Astrocyte (in vitro differentiated cells and primary cell): ENCODE results near the gene DNASE1L3. TPM values are rescaled to one million over a fixed set of nuclear protein-coding genes. Genes with fewer than 3 reads are reported as not detected.
A peak's percentile ranks its signal among the peaks of the same experiment; 100 is the strongest.

Experiments used
- DNase-seq: peaks from one replicate; pipeline ENCODE4 v3.0.0-alpha.2; 2010; ENCODE audit warnings: low read depth
- FAIRE-seq: peaks from 2 replicates; lab custom pipeline; 2011; peaks lifted over from hg19 to GRCh38; lab: Jason Lieb, UNC
- H2AFZ ChIP-seq: 2 replicates; pipeline ENCODE4 v1.6.0; 2012; ENCODE audit warnings: low read depth, low read length, inconsistent platforms
- H3K27ac ChIP-seq: 2 replicates; pipeline ENCODE4 v1.5.1; 2011; ENCODE audit warnings: low read depth, low read length, inconsistent platforms
- H3K27me3 ChIP-seq: 2 replicates; pipeline ENCODE4 v1.6.0; 2011; ENCODE audit warnings: low read length, inconsistent platforms; ENCODE audit not compliant: insufficient read depth
- H3K36me3 ChIP-seq: 2 replicates; pipeline ENCODE4 v1.5.1; 2011; ENCODE audit warnings: low read length, inconsistent platforms; ENCODE audit not compliant: insufficient read depth
- H3K4me1 ChIP-seq: 2 replicates; pipeline ENCODE4 v1.5.1; 2011; ENCODE audit warnings: low read length, inconsistent platforms; ENCODE audit not compliant: insufficient read depth
- H3K4me2 ChIP-seq: 2 replicates; pipeline ENCODE4 v1.6.0; 2012; ENCODE audit warnings: low read length, inconsistent platforms
- H3K4me3 ChIP-seq: 2 replicates; pipeline ENCODE4 v1.5.1; 2011; ENCODE audit warnings: low read depth, mild to moderate bottlenecking, low read length, inconsistent platforms; ENCODE audit not compliant: insufficient read depth
- H3K79me2 ChIP-seq: 2 replicates; pipeline ENCODE4 v1.6.0; 2012; ENCODE audit warnings: mild to moderate bottlenecking, low read length, inconsistent platforms; ENCODE audit not compliant: insufficient read depth
- H3K9ac ChIP-seq: 2 replicates; pipeline ENCODE4 v1.6.0; 2012; ENCODE audit warnings: mild to moderate bottlenecking, low read length, inconsistent platforms
- H3K9me3 ChIP-seq: 2 replicates; pipeline ENCODE4 v1.5.1; 2012; ENCODE audit warnings: low read depth, mild to moderate bottlenecking, low read length, inconsistent platforms; ENCODE audit not compliant: insufficient read depth
- H4K20me1 ChIP-seq: 2 replicates; pipeline ENCODE4 v1.6.0; 2012; ENCODE audit warnings: low read length, inconsistent platforms; ENCODE audit not compliant: insufficient read depth
- H3K27ac Mint-ChIP-seq: one replicate; pipeline ENCODE4 v1.8.0; 2021; ENCODE audit warnings: mild to moderate bottlenecking, mixed read lengths; ENCODE audit not compliant: unreplicated experiment
- H3K27me3 Mint-ChIP-seq: one replicate; pipeline ENCODE4 v1.8.0; 2021; ENCODE audit warnings: low read depth, mixed read lengths; ENCODE audit not compliant: unreplicated experiment
- H3K36me3 Mint-ChIP-seq: one replicate; pipeline ENCODE4 v1.8.0; 2021; ENCODE audit warnings: low read depth, mixed read lengths; ENCODE audit not compliant: unreplicated experiment
- H3K4me1 Mint-ChIP-seq: one replicate; pipeline ENCODE4 v1.8.0; 2021; ENCODE audit warnings: low read depth, mixed read lengths; ENCODE audit not compliant: unreplicated experiment
- H3K4me3 Mint-ChIP-seq: one replicate; pipeline ENCODE4 v1.8.0; 2021; ENCODE audit warnings: mild to moderate bottlenecking, moderate library complexity, mixed read lengths; ENCODE audit not compliant: unreplicated experiment
- H3K9me3 Mint-ChIP-seq: one replicate; pipeline ENCODE4 v1.8.0; 2021; ENCODE audit warnings: mild to moderate bottlenecking, mixed read lengths; ENCODE audit not compliant: unreplicated experiment
- EZH2 ChIP-seq: IDR thresholded peaks from 2 replicates; pipeline ENCODE4 v1.6.1; 2012; ENCODE audit warnings: mild to moderate bottlenecking, low read length, inconsistent platforms; ENCODE audit not compliant: insufficient read depth
- total RNA-seq: library from RNA; stranded (reverse); gene quantifications from 2 replicates; pipeline ENCODE4 v1.2.1, GENCODE V29; 2021
- TF ChIP-seq, protein P1 (sequence below): IDR thresholded peaks from 2 replicates; pipeline ENCODE4 v1.5.1; 2011; ENCODE audit warnings: low read depth, mild to moderate bottlenecking, inconsistent platforms, low read length, moderate library complexity; ENCODE audit not compliant: insufficient read depth

Gene DNASE1L3
- total RNA-seq, 1 donor from 2014 or later = not detected

DNA sequence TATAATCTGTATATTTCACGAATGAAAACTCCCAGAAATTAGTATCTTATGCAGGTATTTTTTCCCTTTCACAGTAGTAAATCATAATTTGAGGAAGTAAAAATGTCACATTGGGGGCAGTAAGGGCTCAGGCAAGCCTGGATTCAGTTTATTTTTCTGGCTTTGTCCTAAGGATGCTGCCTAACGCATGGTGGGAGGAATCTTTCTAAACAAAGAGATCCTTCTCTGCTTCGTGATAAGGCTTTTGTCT, 35.7 kb downstream of the DNASE1L3 start:
- Mint-ChIP-seq H3K27me3 (no peaks in the 10 kb centered on the region), H3K36me3 (peaks cover 10% of the 10 kb centered on the region), H3K4me3 (no peak overlapping the region), H3K9me3 (no peaks in the 10 kb centered on the region), H3K27ac (peak overlapping the region; percentile 34), H3K4me1 (peaks cover 25% of the 10 kb centered on the region)
- Histone ChIP-seq H3K27ac (no peak overlapping the region), H3K79me2 (no peaks in the 10 kb centered on the region), H3K27me3 (no peaks in the 10 kb centered on the region), H3K4me1 (peaks cover 17% of the 10 kb centered on the region), H3K9me3 (no peaks in the 10 kb centered on the region), H2AFZ (peak overlapping the region; percentile 13), H3K4me2 (peak overlapping the region; percentile 29), H3K4me3 (no peak overlapping the region), H4K20me1 (peaks cover 13% of the 10 kb centered on the region), H3K9ac (peak overlapping the region; percentile 41), H3K36me3 (peaks cover 18% of the 10 kb centered on the region)
- DNase-seq (no peak), FAIRE-seq (no peak)
- TF ChIP-seq, protein P1, sequence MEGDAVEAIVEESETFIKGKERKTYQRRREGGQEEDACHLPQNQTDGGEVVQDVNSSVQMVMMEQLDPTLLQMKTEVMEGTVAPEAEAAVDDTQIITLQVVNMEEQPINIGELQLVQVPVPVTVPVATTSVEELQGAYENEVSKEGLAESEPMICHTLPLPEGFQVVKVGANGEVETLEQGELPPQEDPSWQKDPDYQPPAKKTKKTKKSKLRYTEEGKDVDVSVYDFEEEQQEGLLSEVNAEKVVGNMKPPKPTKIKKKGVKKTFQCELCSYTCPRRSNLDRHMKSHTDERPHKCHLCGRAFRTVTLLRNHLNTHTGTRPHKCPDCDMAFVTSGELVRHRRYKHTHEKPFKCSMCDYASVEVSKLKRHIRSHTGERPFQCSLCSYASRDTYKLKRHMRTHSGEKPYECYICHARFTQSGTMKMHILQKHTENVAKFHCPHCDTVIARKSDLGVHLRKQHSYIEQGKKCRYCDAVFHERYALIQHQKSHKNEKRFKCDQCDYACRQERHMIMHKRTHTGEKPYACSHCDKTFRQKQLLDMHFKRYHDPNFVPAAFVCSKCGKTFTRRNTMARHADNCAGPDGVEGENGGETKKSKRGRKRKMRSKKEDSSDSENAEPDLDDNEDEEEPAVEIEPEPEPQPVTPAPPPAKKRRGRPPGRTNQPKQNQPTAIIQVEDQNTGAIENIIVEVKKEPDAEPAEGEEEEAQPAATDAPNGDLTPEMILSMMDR = no peak
- TF ChIP-seq EZH2 = no peak

DNA sequence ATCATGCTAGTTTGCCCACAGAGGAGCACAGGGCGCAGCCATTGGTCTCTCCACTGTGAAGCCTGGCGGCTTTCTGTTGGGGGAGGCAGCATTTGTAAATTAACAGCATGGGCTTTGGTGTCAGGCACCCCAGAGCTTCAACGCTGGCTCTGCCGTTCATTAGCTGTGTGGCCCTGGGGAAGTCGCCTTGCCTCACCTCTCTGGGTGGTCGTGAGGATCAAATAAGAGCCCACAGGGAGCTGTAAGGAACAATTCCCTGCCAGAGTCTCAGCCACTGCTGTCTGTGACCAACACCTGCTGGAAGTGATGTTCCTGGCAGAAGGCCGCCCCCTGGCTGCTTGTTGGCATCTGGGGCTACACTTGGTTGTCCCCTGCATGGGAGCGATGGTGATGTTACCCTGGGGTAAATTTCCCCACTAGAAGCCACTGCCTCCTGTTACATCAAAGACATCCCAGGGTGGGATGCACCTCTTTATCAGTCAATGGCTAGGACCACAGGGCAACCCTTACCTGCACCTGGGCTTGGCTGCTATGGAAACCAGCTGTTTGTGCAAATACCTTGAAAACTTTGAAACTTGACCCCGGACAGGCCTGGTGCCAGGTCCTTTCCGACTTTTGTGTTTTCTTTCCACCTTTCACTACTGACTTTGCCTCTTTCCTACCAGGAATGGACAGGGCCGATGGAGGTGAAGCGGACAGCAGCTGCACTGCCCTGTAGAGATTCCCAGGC, 36.9 kb downstream of the DNASE1L3 start:
- Histone ChIP-seq H3K4me3 (no peak overlapping the region), H4K20me1 (peaks cover 13% of the 10 kb centered on the region), H2AFZ (no peak overlapping the region), H3K36me3 (peaks cover 25% of the 10 kb centered on the region), H3K27me3 (no peaks in the 10 kb centered on the region), H3K27ac (no peak overlapping the region), H3K4me1 (peaks cover 17% of the 10 kb centered on the region), H3K4me2 (no peak overlapping the region), H3K9ac (no peak overlapping the region), H3K9me3 (no peaks in the 10 kb centered on the region), H3K79me2 (no peaks in the 10 kb centered on the region)
- H3K4me3 Mint-ChIP-seq = no peak overlapping the region
- no peak for TF ChIP-seq EZH2
- TF ChIP-seq, protein P1 = no peak
- no peaks in the 10 kb centered on the region for H3K9me3 Mint-ChIP-seq
- H3K27me3 Mint-ChIP-seq = no peaks in the 10 kb centered on the region
- DNase-seq (no peak), FAIRE-seq (no peak)
- peaks cover 15% of the 10 kb centered on the region for H3K36me3 Mint-ChIP-seq
- H3K27ac Mint-ChIP-seq = peak overlapping the region; percentile 63
- peaks cover 28% of the 10 kb centered on the region for H3K4me1 Mint-ChIP-seq

DNA sequence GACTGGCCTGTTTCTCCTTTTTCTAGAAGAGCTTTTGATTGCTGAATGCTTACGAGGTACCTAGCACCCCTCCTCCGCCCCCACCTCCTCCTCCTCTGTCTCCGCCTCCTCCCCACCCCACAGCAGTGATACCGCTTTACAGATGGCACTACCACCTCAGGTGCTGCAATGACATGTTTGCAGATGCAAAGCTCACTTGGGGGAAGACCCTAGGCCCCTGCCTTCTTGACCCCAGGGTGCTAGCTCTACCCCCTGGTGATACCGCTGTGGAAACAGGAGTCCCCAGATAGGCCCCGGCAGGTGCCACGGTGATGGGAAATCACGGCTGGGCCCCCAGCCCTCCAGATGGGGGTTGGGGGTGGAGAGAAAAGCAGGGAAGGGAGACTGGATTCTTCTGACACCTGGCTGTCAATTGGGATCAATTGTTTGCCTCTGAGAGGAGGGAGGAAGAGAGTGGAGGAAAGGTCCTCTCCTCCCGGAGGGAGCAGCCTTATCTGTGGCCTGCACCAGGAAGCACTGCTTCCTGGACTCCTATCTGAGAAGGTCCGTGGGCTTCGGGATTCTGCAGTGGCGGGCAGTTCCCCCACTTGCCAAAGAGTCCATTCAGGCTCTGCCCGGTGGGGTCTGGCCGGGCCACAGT, 37.6 kb downstream of the DNASE1L3 start:
- Mint-ChIP-seq H3K9me3 (no peaks in the 10 kb centered on the region), H3K27ac (peak overlapping the region; percentile 34), H3K4me1 (peaks cover 33% of the 10 kb centered on the region), H3K4me3 (no peak overlapping the region), H3K27me3 (no peaks in the 10 kb centered on the region), H3K36me3 (peaks cover 16% of the 10 kb centered on the region)
- no peak overlapping the region for H3K9ac ChIP-seq
- DNase-seq (no peak), FAIRE-seq (no peak)
- no peak overlapping the region for H3K27ac ChIP-seq
- peaks cover 18% of the 10 kb centered on the region for H4K20me1 ChIP-seq
- TF ChIP-seq, protein P1 = no peak
- no peak for TF ChIP-seq EZH2
- H3K27me3 ChIP-seq = no peaks in the 10 kb centered on the region
- peaks cover 17% of the 10 kb centered on the region for H3K4me1 ChIP-seq
- H3K4me2 ChIP-seq = no peak overlapping the region
- no peaks in the 10 kb centered on the region for H3K9me3 ChIP-seq
- H2AFZ ChIP-seq = no peak overlapping the region
- H3K4me3 ChIP-seq = no peak overlapping the region
- peaks cover 31% of the 10 kb centered on the region for H3K36me3 ChIP-seq
- no peaks in the 10 kb centered on the region for H3K79me2 ChIP-seq
